ENCODE measurements around the gene MT1X.

MT1X gene

DNA sequence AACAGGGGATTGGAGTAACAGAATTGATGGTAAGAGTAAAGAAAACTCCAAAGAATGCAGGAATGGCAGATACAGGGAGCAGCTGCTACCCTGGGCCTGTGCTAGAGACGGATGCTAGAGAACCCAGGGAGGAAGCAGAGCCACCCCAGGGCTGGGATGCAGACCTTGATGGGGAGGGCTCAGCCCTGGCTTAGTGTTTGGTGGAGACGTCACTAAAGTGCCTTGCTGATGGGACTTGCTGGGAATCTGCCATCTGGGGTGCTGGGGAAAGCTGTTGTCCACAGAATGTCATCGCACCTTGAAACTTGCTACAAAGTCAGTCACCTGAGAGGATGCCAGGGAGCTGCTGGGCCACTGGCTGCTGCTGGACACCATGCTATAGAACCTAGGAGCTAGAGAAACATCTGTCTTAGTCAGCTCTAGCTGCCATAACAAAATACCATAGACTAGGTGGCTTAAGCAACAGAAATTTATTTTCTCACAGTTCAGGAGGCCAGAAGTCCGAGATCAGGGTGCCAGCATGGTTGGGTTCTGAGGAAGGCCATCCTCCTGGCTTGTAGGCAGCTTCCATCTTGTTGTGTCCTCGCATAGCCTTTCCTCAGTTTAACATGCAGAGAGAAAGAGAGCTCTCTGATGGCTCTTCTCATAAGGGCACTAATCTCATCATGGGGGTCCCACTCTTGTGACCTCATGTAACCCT, 15.3 kb downstream of the MT1X start:
- Mint-ChIP-seq H3K9me3 (peaks cover 7% of the 10 kb centered on the region), H3K4me3 (no peak overlapping the region), H3K4me1 (no peaks in the 10 kb centered on the region), H3K36me3 (ENCODE audit: low read depth) (no peaks in the 10 kb centered on the region), H3K27me3 (ENCODE audit: low read depth) (peaks cover 24% of the 10 kb centered on the region), H3K27ac (no peak overlapping the region)
- TF ChIP-seq, protein P1, sequence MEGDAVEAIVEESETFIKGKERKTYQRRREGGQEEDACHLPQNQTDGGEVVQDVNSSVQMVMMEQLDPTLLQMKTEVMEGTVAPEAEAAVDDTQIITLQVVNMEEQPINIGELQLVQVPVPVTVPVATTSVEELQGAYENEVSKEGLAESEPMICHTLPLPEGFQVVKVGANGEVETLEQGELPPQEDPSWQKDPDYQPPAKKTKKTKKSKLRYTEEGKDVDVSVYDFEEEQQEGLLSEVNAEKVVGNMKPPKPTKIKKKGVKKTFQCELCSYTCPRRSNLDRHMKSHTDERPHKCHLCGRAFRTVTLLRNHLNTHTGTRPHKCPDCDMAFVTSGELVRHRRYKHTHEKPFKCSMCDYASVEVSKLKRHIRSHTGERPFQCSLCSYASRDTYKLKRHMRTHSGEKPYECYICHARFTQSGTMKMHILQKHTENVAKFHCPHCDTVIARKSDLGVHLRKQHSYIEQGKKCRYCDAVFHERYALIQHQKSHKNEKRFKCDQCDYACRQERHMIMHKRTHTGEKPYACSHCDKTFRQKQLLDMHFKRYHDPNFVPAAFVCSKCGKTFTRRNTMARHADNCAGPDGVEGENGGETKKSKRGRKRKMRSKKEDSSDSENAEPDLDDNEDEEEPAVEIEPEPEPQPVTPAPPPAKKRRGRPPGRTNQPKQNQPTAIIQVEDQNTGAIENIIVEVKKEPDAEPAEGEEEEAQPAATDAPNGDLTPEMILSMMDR (IDR thresholded peaks at IDR 0.05; ENCODE audit: unreplicated experiment in 3 of 3): no peak

DNA sequence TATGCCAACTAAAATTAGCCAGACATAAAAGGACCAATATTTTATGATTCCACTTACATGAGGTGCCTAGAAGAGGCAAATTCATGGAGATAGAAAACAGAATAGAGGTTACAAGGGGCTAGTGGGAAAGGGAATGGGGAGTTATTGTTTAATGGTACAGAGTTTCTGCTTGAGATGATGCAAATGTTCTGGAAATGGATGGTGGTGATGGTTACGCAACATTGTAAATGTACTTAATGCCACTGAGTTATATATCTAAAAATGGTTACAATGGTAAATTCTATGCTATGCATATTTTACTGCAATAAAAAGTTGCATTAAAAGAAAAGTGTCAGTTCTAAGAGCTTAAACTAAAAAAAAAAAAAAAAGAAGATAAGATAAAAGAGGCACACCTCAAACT, 17.9 kb downstream of the MT1X start:
- H3K36me3 Mint-ChIP-seq (ENCODE audit: low read depth): no peaks in the 10 kb centered on the region
- H3K4me1 Mint-ChIP-seq: no peaks in the 10 kb centered on the region
- H3K4me3 Mint-ChIP-seq: no peak overlapping the region
- H3K27ac Mint-ChIP-seq: no peak overlapping the region
- H3K9me3 Mint-ChIP-seq: peaks cover 7% of the 10 kb centered on the region
- TF ChIP-seq, protein P1 (IDR thresholded peaks at IDR 0.05; ENCODE audit: unreplicated experiment in 3 of 3): no peak
- H3K27me3 Mint-ChIP-seq (ENCODE audit: low read depth): peaks cover 24% of the 10 kb centered on the region

DNA sequence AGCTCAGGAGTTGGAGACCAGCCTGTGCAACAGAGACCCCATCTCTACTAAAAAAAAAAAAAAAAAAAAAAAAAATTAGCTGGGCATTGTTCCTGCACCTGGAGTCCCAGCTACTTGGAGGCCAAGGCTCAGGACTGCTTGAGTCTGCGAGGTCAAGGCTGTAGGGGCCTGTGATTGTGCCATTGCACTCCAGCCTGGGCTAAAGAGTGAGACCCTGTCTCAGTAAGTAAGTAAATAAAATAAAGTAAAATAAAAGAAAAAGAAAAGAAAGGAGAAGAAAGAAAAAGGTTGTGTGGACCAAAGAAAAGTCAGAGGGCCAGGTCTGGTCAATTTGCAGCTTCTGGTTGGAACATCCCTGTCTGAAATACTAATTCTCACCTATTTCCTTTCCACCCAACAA, 18.4 kb downstream of the MT1X start:
- TF ChIP-seq, protein P1 (IDR thresholded peaks at IDR 0.05; ENCODE audit: unreplicated experiment in 3 of 3): no peak
- Mint-ChIP-seq H3K4me3 (no peak overlapping the region), H3K27ac (no peak overlapping the region)

DNA sequence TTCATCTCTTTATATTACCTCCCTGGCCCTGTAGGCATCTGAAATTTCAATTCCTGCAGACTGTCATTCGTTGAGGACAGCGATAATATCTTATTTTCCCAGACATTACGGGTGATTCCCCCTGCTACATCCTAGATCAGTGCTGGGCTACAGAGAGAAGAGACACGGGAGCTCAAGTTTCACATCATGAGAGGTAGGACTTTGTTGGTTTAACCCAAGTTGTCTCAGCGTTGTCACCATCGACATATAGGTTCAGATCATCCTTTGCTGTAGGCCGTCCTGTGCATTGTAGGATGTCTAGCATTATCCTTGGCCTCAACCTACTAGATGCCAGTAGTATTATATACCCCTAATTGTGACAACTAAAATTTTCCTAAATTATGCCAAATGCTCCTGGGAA, 19.3 kb downstream of the MT1X start:
- Mint-ChIP-seq H3K9me3 (peaks cover 7% of the 10 kb centered on the region), H3K36me3 (ENCODE audit: low read depth) (no peaks in the 10 kb centered on the region), H3K4me3 (no peak overlapping the region), H3K27me3 (ENCODE audit: low read depth) (peaks cover 19% of the 10 kb centered on the region), H3K4me1 (no peaks in the 10 kb centered on the region), H3K27ac (no peak overlapping the region)
- TF ChIP-seq, protein P1 (IDR thresholded peaks at IDR 0.05; ENCODE audit: unreplicated experiment in 3 of 3): no peak

More for the DNA sequence above, 18.4 kb downstream of the MT1X start:
- Mint-ChIP-seq H3K9me3 (peaks cover 7% of the 10 kb centered on the region), H3K27me3 (ENCODE audit: low read depth) (peaks cover 20% of the 10 kb centered on the region), H3K36me3 (ENCODE audit: low read depth) (no peaks in the 10 kb centered on the region), H3K4me1 (no peaks in the 10 kb centered on the region)

DNA sequence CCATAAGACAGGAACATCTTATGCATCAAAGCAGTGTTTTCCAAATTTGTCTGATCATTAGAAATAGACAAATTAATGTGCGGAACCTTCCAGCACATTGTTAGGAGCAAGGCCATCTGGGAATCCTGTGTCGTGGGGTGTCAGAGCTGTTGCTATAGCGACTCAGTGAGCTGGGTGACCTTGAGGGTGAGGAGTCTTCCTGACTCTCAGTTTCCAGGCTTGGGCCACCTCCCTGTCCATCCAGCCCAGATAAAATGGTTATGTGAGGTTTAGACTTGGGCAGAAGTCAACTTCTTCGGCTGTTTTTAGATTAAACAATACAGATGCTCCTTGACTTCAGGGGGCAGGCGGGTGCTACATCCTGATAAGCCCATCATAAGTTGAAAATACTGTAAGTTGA, 20.6 kb downstream of the MT1X start:
- H3K4me3 Mint-ChIP-seq: no peak overlapping the region
- no peaks in the 10 kb centered on the region for H3K36me3 Mint-ChIP-seq (ENCODE audit: low read depth)
- H3K4me1 Mint-ChIP-seq: no peaks in the 10 kb centered on the region
- H3K27me3 Mint-ChIP-seq (ENCODE audit: low read depth): peaks cover 19% of the 10 kb centered on the region
- peaks cover 2% of the 10 kb centered on the region for H3K9me3 Mint-ChIP-seq
- H3K27ac Mint-ChIP-seq: no peak overlapping the region
- TF ChIP-seq, protein P1 (IDR thresholded peaks at IDR 0.05; ENCODE audit: unreplicated experiment in 3 of 3): no peak
